Endometrial microvascular endothelial cells (primary cell): ENCODE measurements around the gene KIF13A. TPM values are rescaled to one million over a fixed set of nuclear protein-coding genes. Genes with fewer than 3 reads are reported as not detected.
"Not testable (repeated sequence)": the region's sequence is repeated elsewhere in the genome, so short reads cannot be mapped to it uniquely, and the experiment has no call there.

Experiments used
- in situ Hi-C: cut with HindIII; loops from 2 replicates; pipeline ENCODE4 v1.10.0; 2017; ENCODE audit warnings: low sequenced_read_pairs, low pct_unique_long_range_greater_than_20kb; ENCODE audit errors: inconsistent ontology term
- total RNA-seq: library from RNA; depleted of rRNA; stranded (reverse); fragments of >200 nt; gene quantifications from one replicate; pipeline ENCODE4 v1.2.3, GENCODE V29; 2015; ENCODE audit errors: inconsistent ontology term

The KIF13A gene
- total RNA-seq, 1 donor from 2014 or later, result 41.8 TPM

DNA sequence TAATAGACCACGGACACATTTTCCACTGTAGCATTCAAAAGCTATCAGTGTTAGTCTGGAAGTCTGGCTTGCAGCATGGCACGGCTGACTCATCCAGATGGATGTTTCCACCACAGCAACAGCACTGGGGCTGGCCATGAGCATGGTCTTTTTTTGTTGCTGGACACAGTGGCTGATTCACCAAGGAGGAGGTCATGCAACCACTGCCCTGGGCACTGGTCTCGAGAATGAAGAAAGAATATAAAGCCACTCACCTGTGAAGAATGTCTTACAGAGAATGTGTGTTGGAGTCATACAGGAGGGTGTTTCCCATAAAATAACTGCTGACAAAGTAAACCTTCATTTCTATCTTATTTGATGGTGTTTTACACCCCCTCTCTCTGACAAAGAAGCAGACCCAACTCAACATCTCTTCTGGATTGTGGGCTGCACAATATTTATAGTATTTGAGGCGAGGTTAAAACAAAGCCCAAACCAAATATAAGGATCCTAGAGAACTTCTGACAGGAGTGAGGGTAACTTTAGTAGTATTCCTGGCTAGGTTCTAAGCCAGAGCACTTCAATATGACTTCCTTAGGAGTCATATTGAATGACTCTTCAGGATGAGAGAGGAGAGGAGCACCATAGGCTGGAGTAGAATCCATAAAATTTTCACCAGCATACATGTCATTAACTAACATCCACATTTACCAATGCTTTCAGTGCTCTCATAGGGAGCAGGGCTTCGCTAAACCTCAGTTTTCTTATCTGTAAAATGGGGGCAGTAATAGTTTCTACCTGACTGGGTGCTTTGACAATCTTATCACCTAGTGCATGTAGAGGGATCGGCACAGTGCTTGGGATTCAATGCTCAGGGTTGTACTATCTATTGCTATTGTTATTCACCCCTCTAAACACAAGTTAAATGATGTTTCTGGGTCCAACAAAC, 121.4 kb downstream of the KIF13A start:
- in situ Hi-C loops, result no loop called here

DNA sequence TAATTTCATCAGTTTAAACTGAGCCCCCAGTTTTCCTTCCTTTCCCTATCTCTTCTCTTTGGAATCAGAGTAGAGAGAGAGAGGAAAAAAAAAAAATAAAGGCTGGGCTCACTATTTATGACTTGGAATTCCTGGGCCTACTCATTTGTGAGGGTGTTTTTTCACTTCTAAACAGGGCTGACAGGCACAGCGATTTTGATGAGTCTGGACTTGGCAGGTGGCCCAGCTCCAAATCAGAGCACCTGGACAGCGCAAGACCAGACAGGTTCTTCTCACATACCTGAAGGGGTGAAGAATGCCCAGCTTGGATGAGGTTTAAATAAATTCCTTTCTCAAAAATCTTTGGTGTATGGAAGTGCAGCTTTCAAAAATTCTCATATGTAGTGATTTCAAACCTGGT, 122.2 kb downstream of the KIF13A start:
- in situ Hi-C loops, result no loop called here

DNA sequence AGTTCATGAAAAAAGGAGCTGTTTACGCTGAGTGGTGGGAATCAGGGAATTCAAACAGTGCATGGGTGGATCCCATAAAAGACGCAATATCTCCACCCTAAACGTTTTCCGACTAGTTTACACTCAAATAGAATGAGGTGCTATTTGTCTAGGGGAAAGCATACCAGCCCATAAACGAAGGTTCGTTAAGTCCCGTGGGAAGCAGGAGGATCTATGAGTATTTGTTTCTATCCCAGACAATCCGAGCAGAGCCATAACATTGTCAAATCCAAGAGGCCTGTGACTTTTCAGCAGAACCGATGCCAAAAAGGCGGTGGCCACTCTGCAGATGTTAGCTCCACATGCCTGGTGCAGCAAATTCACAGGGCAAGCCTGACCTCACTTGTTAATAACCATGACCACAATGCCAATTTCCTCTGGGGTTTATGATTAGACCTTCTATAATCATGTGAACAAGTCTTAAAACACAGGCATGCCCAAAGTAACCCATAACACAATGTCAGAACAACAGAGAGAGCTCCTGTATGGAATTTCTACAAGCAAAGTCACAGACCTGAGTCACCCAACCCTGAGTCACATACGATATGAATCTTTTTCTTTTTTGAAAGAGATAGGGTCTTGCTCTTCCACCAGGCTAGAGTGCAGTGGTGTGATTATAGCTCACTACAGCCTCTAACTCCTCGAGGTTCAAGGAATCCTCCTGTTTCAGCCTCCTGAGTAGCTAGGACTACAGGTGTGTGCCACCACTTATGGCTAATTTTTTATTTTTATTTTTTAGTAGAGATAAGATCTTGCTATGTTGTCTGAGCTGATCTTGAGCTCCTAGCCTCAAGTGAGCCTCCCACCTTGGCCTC, 123.3 kb downstream of the KIF13A start:
- in situ Hi-C loops, result no loop called here

DNA sequence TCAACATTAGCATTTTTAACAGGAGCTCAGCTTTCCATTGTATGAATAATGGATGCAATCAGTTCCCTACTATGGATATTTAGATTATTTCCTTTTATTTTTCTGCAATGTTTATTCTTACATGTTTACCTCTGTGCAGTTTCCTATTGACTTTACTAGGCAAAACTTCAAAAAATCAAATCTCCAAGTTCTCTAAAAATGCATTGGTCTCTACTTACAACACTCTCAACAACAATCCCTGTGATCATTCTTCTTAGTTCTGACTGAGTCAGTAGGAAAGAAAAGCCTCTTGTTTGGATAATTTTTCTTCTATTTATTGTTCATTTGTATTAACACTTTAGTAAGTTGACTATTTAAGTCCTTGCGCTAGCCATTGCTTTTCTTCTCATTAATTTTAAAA, 126.1 kb downstream of the KIF13A start:
- in situ Hi-C loops, result no loop called here

DNA sequence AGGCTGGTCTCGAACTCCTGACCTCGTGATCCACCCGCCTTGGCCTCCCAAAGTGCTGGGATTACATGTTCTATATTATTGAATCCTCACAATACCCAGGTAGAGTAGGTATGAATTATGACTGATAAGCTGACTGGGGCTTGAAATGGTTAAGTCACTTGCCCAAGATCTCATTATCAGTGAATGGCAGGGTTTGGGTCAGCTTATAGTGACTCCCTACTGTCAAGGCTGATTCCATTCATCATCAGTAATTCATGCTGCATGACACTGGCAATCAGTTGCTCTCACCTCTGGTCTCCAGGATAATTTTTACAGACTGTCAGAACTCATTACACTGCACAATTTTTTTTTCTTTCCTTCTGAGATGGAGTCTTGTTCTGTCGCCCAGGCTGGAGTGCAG, 127.6 kb downstream of the KIF13A start:
- in situ Hi-C loops, result no loop called here

DNA sequence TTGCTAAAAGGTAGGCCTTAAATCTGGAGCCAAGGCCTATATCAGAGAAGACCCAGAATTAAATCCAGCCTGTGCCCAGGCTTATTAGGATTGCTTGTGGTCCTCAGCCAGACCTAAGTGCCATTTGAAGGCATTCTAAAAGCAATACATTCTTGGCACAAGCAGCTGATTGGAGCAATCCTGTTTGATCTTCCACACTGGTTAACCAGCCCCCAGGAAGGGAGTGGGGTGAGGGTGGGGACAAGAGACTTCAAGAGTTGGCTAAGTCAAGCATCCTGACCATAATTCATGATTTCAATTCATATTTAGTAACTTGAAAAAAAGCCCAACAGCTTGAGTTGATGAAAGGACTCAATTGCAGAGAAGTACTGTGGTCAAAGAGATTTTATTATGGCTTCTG, 128.9 kb downstream of the KIF13A start:
- in situ Hi-C loops, result no loop called here

DNA sequence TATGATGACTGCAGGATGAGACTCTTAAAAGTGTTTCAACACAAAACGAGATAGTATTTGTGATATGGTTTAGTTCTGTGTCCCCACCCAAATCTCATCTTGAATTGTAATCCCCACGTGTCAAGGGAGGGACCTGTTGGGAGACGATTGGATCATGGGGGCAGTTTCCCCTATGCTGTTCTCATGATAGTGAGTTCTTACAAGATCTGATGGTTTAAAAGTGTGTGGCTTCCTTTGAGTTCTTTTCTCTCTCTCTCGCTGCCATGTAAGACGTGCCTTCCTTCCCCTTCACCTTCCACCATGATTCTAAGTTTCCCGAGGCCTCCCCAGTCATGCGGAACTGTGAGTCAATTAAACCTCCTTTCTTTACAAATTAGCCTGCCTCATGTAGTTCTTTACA, 130.2 kb downstream of the KIF13A start:
- in situ Hi-C loops, result not testable (repeated sequence)

DNA sequence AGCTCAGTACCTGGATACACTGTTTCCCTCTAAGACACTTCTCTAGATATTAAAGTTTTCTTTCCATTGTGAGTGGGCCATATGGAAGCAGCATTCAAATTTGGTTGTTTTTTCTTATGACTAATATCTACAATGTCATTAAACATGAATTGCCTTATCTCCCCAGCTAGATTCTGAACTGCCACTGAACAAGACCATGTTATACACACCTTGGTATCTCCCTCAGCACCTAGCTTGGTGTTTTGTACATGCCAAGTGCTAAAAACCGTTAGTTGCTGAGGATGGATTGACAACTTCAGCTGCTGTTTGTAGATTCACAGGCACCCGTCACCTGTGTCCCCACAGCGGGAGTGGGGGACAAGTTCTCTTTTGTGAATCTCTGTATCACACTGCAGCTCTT, 131.1 kb downstream of the KIF13A start:
- in situ Hi-C loops, result no loop called here

DNA sequence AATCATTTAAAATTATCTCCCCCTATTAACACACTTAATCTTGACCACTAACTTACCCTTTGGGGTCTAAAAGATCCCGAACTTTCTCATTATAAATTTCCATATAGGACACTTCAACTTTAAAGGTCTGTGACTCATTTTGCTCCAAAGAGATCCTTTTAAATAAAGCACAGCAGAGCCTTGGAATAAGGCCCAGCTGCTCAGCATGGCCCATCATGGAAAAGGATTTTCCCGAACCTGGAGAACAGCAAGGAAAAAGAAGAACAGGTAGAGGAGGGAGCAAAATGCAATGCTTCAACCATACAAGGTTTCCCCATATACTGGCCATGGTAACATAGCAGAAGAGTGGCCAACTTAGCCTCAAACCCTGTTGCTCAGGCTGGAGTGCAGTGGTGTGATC, 132.1 kb downstream of the KIF13A start:
- in situ Hi-C loops, result no loop called here

DNA sequence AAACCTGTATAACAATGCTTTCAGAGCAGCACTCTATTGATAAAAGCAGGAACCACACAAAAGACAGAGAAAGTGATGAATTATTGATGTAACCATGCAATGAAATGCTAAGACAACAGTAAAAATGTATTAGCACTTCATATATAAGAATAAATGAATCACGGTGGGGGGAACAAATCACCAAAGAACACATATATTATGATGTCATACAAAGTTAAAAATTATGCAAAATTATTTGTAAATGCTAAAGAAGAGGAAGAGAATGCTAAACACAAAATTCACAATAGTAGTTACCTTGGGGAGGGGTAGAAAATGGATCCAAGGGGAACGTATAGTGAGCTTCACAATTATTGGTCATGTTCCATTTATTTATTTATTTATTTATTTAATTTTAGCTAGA, 133.9 kb downstream of the KIF13A start:
- in situ Hi-C loops, result no loop called here

DNA sequence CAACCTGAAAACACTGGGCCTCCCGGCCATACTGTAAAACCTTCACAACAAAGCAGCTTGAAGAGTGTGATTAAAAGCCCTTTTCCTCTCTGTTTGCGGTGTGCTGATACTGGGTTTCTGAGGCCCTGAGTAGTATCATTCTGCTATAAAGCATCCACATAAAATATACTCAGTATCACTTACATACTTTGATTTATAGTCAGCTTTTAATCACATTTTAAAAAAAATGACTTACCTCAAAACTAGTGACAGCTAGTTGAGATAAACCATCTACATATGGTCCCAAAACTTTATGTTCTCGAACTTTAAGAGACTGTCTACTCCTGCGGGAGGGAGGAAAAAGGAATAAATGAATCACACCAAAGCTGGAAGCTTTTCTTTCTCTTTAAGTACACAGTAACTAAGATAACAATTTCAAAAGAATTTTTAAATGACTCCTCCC, 135.7 kb downstream of the KIF13A start:
- in situ Hi-C loops, result no loop called here

DNA sequence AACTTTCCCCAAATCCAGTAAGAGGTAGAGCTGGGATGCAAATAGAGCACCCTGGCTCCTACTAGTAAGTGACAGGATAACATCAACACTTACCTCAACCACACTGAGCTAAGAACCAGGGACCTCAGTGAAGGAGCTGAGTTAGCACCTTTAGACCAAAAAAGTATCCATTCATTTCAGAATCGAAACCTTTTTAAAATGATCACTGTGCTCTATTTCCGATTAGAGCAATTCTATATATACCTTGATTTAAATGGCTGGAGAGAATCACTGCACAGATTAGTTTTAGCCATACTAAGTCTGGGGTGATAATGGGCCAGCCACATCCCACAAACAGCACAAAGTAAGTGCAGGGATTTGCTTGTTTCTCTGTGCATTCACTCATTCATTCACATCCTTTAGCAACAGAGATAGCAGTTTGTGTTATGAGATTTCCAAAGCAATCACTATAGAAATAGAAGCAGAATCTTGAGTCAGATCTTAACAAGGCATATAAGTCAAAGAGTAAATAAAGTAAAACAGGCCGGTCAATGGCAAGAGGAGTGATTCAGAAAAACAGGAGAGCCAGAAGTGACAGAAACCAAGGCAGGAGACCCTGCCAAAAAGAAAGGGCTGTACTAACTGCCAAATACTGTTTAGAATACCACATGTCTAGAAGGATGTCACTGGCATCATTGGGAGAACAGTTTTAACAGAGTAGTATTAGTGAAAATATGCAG, 136.3 kb downstream of the KIF13A start:
- in situ Hi-C loops, result no loop called here

DNA sequence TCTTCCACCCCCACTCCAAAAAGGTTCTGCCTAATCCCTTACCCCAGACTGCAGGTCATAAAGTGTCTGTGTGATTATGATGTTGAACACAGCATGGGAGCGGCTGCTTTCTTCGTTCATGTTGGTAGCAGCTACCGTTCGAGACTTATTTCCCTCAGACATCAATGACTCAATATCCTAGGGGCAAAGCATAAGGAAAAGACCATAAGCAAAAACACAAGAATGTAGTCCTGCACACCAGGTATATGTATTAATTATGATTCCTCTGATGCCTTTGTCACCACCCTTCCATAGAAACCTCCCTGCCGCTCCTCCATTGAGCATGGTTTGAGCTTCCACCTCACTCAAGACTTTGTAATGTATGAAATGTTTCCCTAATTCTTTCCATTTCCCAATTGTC, 137.2 kb downstream of the KIF13A start:
- in situ Hi-C loops, result no loop called here

DNA sequence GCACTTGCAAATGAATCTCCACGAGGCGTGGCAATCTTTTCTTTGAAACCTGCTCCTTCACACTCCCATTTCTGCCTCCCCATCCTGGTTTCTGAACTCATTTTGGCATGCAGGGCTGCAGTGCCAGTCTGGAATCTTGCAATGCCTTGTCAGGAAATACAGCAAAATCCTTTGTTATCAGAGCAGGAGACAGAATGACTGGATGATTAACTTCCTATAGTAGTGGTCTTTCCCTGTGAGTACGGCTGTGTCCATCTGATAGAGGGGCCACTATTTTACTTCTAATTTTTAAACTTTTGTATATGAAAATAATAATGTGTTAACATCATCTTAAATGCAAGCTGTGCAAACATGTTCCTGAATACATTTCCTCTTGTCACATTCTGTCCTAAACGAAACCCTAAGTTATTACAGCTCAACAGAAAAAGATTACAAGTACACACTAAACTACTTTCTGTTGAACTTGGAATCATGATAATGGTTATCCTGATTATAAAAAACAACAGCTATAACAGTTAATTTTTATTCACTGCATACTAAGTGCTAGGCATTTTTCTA, 140.2 kb downstream of the KIF13A start:
- in situ Hi-C loops, result no loop called here

DNA sequence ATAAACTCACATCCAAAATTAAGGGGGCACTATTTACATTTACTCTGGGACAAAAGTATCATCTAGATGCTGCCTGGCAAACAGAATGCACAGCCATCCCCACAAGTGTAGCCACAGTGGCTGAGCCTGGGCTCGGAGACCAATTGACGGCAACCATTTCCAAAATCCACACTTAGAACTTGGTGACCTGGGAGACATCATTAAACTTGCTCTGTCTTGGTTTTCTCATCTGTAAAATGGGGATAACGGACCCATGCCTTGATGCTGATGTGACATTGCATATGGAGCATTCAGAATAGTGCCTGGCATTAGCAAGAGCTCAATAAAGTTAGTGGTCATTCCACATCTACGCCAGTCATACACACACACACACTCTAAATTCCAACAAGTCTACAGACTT, 140.7 kb downstream of the KIF13A start:
- in situ Hi-C loops, result no loop called here

DNA sequence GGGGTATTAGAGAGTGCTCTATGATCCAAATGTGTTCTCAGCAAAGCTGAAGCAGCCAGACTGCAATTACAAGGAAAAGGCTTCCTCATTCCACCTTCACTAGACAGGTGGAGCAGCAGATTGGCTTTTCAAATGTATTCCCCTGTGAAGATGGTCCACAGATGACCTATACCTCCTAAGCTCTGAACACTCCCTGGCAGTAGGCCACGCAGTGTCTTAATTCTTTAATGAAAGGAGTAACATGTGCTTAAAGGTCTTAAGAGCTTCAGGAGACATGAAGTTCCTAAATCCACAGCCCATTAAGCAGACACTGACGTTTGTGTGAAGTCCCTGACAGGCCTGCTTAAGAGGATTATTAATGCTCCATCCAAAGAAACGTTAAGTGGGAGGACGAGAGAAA, 141.8 kb downstream of the KIF13A start:
- in situ Hi-C loops, result no loop called here

DNA sequence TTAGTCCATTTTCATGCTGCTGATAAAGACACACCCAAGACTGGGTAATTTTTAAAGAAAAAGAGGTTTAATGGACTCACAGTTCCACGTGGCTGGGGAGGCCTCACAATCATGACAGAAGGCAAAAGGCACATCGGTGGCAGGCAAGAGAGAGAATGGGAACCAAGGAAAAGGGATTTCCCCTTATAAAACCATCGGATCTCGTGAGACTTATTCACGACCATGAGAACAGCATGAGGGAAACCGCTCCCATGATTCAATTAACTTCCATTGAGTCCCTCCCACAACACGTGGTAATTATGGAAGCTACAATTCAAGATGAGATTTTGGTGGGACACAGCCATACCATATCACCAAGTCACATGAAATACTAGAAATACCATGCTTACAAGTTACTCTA, 142.5 kb downstream of the KIF13A start:
- in situ Hi-C loops, result not testable (repeated sequence)

DNA sequence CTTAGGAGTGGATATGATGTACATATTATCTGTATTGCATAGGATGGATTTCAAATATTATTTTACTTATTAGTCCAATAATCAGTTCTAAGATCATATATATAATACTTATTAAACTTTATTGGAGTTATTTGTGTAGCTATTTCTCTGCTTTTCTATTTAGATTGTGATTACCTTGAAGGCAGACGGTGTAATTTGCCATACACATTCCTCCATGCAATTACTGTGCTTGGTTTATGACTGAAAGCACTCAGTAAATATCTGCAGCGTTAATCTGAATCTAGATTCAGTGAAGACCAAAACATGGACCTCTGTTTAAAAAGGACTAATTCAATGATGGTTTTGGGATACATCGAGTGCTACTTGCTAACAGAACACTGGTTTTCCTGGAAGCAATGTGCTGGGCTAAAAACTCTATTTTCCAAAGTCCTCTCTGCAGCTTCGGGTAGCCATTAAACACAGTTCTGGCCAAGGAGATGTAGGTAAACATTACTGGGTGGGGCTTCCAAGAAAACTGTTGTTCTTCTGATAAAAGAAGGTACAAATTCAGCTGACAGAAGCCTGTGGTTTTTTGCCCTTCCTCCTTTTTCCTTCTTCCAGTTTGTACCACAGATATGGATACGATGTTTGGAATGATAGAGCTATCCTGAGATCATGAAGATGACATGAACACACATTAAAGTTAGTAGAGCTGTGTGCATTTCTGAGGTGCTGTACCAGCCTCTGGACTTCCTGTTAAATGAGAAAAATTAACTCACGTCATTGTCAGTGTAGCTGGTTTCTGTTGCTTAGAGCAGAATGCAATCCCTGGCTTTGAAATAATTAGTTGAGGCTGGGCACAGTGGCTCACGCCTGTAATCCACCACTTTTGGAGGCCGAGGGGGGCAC, 144.3 kb downstream of the KIF13A start:
- in situ Hi-C loops, result no loop called here
